Measurements from ENCODE around the gene IL36RN.
A peak's percentile ranks its signal among the peaks of the same experiment; 100 is the strongest.

IL36RN gene

DNA sequence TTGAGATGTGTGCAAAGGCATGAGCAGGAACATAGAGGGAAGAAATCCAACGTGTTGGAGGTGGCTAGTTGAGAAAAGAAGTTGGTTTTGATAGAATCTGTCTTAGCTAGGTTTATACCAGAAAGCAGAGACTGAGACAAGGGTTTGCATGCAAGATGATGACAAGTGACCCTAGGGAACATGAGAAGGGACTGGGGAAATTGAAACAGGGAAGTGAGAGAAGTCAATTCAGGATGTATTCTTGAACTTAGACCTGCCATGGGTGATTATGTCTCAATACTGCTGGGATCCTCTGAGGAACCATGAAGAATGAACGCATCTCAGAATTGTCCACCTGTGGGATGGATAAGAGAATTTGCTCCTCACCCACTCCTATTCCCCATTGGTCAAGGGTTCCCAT lies 33.3 kb upstream of the IL36RN start:
- H3K79me2 ChIP-seq (ENCODE audit: low read length) = no peaks in the 10 kb centered on the region
- no peaks in the 10 kb centered on the region for H3K9me3 ChIP-seq (ENCODE audit: insufficient read depth, low read length)
- H2AFZ ChIP-seq (ENCODE audit: low read depth, low read length) = no peak overlapping the region
- TF ChIP-seq CTCF (IDR thresholded peaks at IDR 0.05; ENCODE audit: low read depth, low read length) (no peak), EZH2phosphoT487 (IDR thresholded peaks at IDR 0.05; ENCODE audit: low read depth) (no peak)
- H3K4me2 ChIP-seq (ENCODE audit: low read length) = peak overlapping the region; percentile 64
- no peaks in the 10 kb centered on the region for H3K36me3 ChIP-seq (replicated peaks; ENCODE audit: low read depth, low read length)
- H3K4me1 ChIP-seq (ENCODE audit: low read length) = peaks cover 27% of the 10 kb centered on the region
- H3K27me3 ChIP-seq (ENCODE audit: low read depth, low read length) = peaks cover 82% of the 10 kb centered on the region
- H3K4me3 ChIP-seq (ENCODE audit: low read length) = peak overlapping the region; percentile 23
- no peak overlapping the region for H3K27ac ChIP-seq (ENCODE audit: low read length)
- no peak overlapping the region for H3K9ac ChIP-seq (ENCODE audit: low read length)
- peaks cover 4% of the 10 kb centered on the region; the same call in 1 of the 2 replicates for H4K20me1 ChIP-seq (ENCODE audit: insufficient read depth, low read length)

GRCh38 chr2:113027691-113028090 lies 31.3 kb upstream of the IL36RN start:
- H3K79me2 ChIP-seq (ENCODE audit: low read length) = no peaks in the 10 kb centered on the region
- H3K36me3 ChIP-seq (replicated peaks; ENCODE audit: low read depth, low read length) = no peaks in the 10 kb centered on the region
- no peak overlapping the region for H3K27ac ChIP-seq (ENCODE audit: low read length)
- H3K4me3 ChIP-seq (ENCODE audit: low read length) = no peak overlapping the region
- no peak overlapping the region for H2AFZ ChIP-seq (ENCODE audit: low read depth, low read length)
- H3K4me2 ChIP-seq (ENCODE audit: low read length) = no peak overlapping the region
- H3K4me1 ChIP-seq (ENCODE audit: low read length) = peaks cover 15% of the 10 kb centered on the region
- TF ChIP-seq CTCF (IDR thresholded peaks at IDR 0.05; ENCODE audit: low read depth, low read length) (no peak), EZH2phosphoT487 (IDR thresholded peaks at IDR 0.05; ENCODE audit: low read depth) (no peak)
- no peak overlapping the region for H3K9ac ChIP-seq (ENCODE audit: low read length)
- H3K9me3 ChIP-seq (ENCODE audit: insufficient read depth, low read length) = no peaks in the 10 kb centered on the region
- H4K20me1 ChIP-seq (ENCODE audit: insufficient read depth, low read length) = peaks cover 4% of the 10 kb centered on the region; the same call in 1 of the 2 replicates
- peaks cover 88% of the 10 kb centered on the region for H3K27me3 ChIP-seq (ENCODE audit: low read depth, low read length)

DNA sequence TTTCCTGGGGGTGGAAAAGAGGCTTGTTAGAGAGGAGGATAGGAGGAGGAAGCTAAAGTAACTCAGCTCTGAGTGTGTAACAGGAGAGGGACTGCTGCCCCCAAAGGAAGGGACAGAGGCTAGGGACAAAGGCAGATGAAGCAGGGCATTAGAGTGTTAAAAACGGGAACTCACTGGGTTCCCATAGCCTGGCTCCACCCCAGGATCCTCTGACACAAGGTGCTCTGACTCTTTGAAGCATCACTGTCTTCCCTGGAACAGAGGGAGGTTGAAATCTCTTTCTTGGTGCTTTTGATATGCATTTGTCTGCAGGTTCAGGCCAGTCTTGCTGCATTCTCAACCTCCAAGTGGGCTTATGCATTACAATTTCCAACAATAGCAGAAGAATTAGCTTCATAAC lies 30.9 kb upstream of the IL36RN start:
- peaks cover 4% of the 10 kb centered on the region; the same call in 1 of the 2 replicates for H4K20me1 ChIP-seq (ENCODE audit: insufficient read depth, low read length)
- H3K27ac ChIP-seq (ENCODE audit: low read length) = no peak overlapping the region
- no peak for TF ChIP-seq EZH2phosphoT487 (IDR thresholded peaks at IDR 0.05; ENCODE audit: low read depth)
- TF ChIP-seq CTCF (IDR thresholded peaks at IDR 0.05; ENCODE audit: low read depth, low read length) = no peak
- no peaks in the 10 kb centered on the region for H3K79me2 ChIP-seq (ENCODE audit: low read length)
- H3K9ac ChIP-seq (ENCODE audit: low read length) = no peak overlapping the region
- no peak overlapping the region for H3K4me3 ChIP-seq (ENCODE audit: low read length)
- no peaks in the 10 kb centered on the region for H3K36me3 ChIP-seq (replicated peaks; ENCODE audit: low read depth, low read length)
- no peaks in the 10 kb centered on the region for H3K9me3 ChIP-seq (ENCODE audit: insufficient read depth, low read length)
- no peak overlapping the region for H3K4me2 ChIP-seq (ENCODE audit: low read length)
- peaks cover 15% of the 10 kb centered on the region for H3K4me1 ChIP-seq (ENCODE audit: low read length)
- H2AFZ ChIP-seq (ENCODE audit: low read depth, low read length) = no peak overlapping the region
- peaks cover 84% of the 10 kb centered on the region for H3K27me3 ChIP-seq (ENCODE audit: low read depth, low read length)

DNA sequence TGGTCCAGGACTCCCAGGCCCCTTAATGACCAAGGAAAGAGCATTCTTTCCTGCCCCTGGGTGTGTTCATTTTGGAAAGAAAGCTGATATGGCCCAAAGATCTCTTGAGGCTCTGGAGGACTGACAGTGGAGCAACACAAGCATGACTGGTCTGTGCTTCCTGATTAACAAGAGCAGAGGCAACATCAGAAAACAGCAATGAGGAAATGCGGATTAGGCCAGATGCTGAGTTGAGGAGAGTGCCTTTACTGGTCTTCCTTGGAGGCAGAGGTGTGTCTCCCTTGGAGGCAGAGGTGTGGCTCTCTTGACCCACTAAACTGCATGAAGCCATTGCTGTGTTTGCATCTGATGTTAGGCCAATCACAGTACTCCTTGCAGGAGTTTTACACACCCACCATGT lies 26.3 kb upstream of the IL36RN start:
- peaks cover 45% of the 10 kb centered on the region for H3K27me3 ChIP-seq (ENCODE audit: low read depth, low read length)
- H3K4me3 ChIP-seq (ENCODE audit: low read length) = no peak overlapping the region
- H3K4me1 ChIP-seq (ENCODE audit: low read length) = peaks cover 2% of the 10 kb centered on the region
- H3K36me3 ChIP-seq (replicated peaks; ENCODE audit: low read depth, low read length) = no peaks in the 10 kb centered on the region
- H3K79me2 ChIP-seq (ENCODE audit: low read length) = no peaks in the 10 kb centered on the region
- H3K4me2 ChIP-seq (ENCODE audit: low read length) = no peak overlapping the region
- no peak overlapping the region for H3K9ac ChIP-seq (ENCODE audit: low read length)
- H3K9me3 ChIP-seq (ENCODE audit: insufficient read depth, low read length) = no peaks in the 10 kb centered on the region
- TF ChIP-seq EZH2phosphoT487 (IDR thresholded peaks at IDR 0.05; ENCODE audit: low read depth) (no peak), CTCF (IDR thresholded peaks at IDR 0.05; ENCODE audit: low read depth, low read length) (no peak)
- H4K20me1 ChIP-seq (ENCODE audit: insufficient read depth, low read length) = no peaks in the 10 kb centered on the region
- no peak overlapping the region for H3K27ac ChIP-seq (ENCODE audit: low read length)
- H2AFZ ChIP-seq (ENCODE audit: low read depth, low read length) = no peak overlapping the region
